Measurements from ENCODE around the gene F2RL1. TPM values are rescaled to one million over a fixed set of nuclear protein-coding genes. Genes with fewer than 3 reads are reported as not detected.

Gene F2RL1
- total and polyA plus RNA-seq, 2 of the 8 experiments (the other 6 are each of a cell fraction or from before 2014, with no cell fraction given), result 23.2 to 26.6 TPM

DNA sequence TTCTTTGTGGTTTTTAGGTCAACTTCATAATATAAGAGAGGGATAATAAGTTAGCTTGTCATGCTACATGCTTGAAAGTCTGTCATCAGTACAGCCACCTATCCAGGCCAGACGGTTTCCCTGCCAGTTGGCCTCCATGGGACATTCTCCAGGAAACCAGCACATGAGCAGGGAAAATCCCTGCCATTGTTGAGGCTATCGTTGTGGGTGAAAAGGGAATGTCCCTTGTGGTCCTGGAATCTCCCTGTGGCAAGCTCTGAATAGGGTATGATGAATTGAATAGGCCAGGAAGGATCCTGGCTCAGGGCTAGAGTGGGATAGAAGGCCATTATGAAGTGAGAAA lies 12.3 kb downstream of the F2RL1 start:
- H4K91ac ChIP-seq (replicated peaks; ENCODE audit: insufficient read length, low read length), result no peak overlapping the region
- peaks cover 0 to 24% of the 10 kb centered on the region in 2 experiments; a peak in 2 of 4 replicates for H3K79me2 ChIP-seq (ENCODE audit: control insufficient read depth in 1 of 2, insufficient read depth in 2 of 2, low read length in 2 of 2)
- peaks cover 0 to 3% (median 0%) of the 10 kb centered on the region in 4 experiments; a peak in 1 of 7 replicates for H3K4me1 ChIP-seq (replicated peaks in 1 of 4; ENCODE audit: control insufficient read depth in 3 of 4, insufficient read depth in 4 of 4, low read length in 3 of 4)
- no peak overlapping the region for H3K18ac ChIP-seq (ENCODE audit: extremely low read depth, low read length)
- H3K27me3 ChIP-seq (replicated peaks in 1 of 4; ENCODE audit: control insufficient read depth in 3 of 4, extremely low read depth in 1 of 4, insufficient read depth in 3 of 4, low read length in 3 of 4), result no peaks in the 10 kb centered on the region
- ChIA-PET CTCF (ENCODE audit: partially characterized antibody) (interaction anchor here (1.3 to 1.5 kb wide), 2 partner anchors 25 to 56 kb away, joined by 3 read pairs; no protein-coding TSS in a partner anchor), POLR2A (ENCODE audit: partially characterized antibody) (interaction anchor here (0.5 to 2.6 kb wide), 3 partner anchors 12 to 1204 kb away, joined by 3 to 11 read pairs (median 6); partner anchors contain the start of gene F2RL1)
- H3K4ac ChIP-seq (replicated peaks; ENCODE audit: insufficient read length, low read depth, low read length), result no peak overlapping the region
- H3K56ac ChIP-seq (replicated peaks; ENCODE audit: insufficient read length, low read depth, low read length), result no peak overlapping the region
- peaks cover 2 to 7% of the 10 kb centered on the region in 2 experiments for H4K20me1 ChIP-seq (replicated peaks in 1 of 2; ENCODE audit: control insufficient read depth in 1 of 2, insufficient read depth in 2 of 2, low read length in 2 of 2)
- no peak overlapping the region for H4K8ac ChIP-seq (ENCODE audit: extremely low read depth, insufficient read depth, low read length)
- H3K4me3 ChIP-seq (ENCODE audit: extremely low read depth in 1 of 4, insufficient read depth in 2 of 4, low read depth in 3 of 4, low read length in 4 of 4), result no peak overlapping the region
- H3K4me2 ChIP-seq (ENCODE audit: insufficient read depth in 1 of 2, low read depth in 2 of 2, low read length in 2 of 2), result no peak overlapping the region
- H4K5ac ChIP-seq (ENCODE audit: insufficient read length, low read depth, low read length), result no peak overlapping the region
- H2AFZ ChIP-seq (ENCODE audit: low read length), result no peak overlapping the region
- no peak overlapping the region for H2BK120ac ChIP-seq (replicated peaks; ENCODE audit: low read depth, low read length)
- no peak overlapping the region for H3K9ac ChIP-seq (replicated peaks in 1 of 4; ENCODE audit: extremely low read depth in 1 of 4, low read depth in 3 of 4, low read length in 3 of 4)
- H3K79me1 ChIP-seq (ENCODE audit: low read depth, low read length), result no peaks in the 10 kb centered on the region; the same call in none of the 2 replicates
- no peaks in the 10 kb centered on the region; the same call in 1 of the 2 replicates for H3K23me2 ChIP-seq (ENCODE audit: low read depth, low read length)
- FAIRE-seq (peak; percentile 85), DNase-seq (ENCODE audit: low read depth in 1 of 2, low spot score in 2 of 2) (no peak)
- no peak overlapping the region for H3K14ac ChIP-seq (ENCODE audit: insufficient read length)
- H3K27ac ChIP-seq (ENCODE audit: low read depth, low read length), result no peak overlapping the region
- no peak overlapping the region; the same call in 1 of the 2 replicates for H2AK5ac ChIP-seq (ENCODE audit: low read depth, low read length)
- TF ChIP-seq TEAD4 (IDR thresholded peaks at IDR 0.05; ENCODE audit: low read depth, low read length) (peak; percentile 78), SIRT6 (IDR thresholded peaks at IDR 0.05; ENCODE audit: low read length) (no peak), EP300 (IDR thresholded peaks at IDR 0.05; ENCODE audit: borderline replicate concordance in 1 of 2, low read depth in 2 of 2, low read length in 2 of 2) (peak in 1 of 2 experiments; percentile 32; a peak in 1 of 3 replicates)
- TF ChIP-seq, protein P1, sequence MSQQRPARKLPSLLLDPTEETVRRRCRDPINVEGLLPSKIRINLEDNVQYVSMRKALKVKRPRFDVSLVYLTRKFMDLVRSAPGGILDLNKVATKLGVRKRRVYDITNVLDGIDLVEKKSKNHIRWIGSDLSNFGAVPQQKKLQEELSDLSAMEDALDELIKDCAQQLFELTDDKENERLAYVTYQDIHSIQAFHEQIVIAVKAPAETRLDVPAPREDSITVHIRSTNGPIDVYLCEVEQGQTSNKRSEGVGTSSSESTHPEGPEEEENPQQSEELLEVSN (IDR thresholded peaks at IDR 0.05), result no peak
- H3K36me3 ChIP-seq (ENCODE audit: control insufficient read depth in 2 of 4, insufficient read depth in 4 of 4, low read length in 3 of 4), result peaks cover 5 to 29% (median 14%) of the 10 kb centered on the region in 4 experiments; a peak in 7 of 8 replicates
- H2BK20ac ChIP-seq (ENCODE audit: low read length), result no peak overlapping the region
- no peak overlapping the region for H2BK12ac ChIP-seq (ENCODE audit: low read depth, low read length)
- H2BK5ac ChIP-seq (ENCODE audit: low read depth, low read length), result peak overlapping the region; percentile 66; the same call in 1 of the 2 replicates
- no peaks in the 10 kb centered on the region for H3K9me3 ChIP-seq (ENCODE audit: insufficient read depth in 2 of 2, low read depth in 1 of 2, low read length in 1 of 2)
- 57% methylated on average over 2 of the region's 2 CpGs; no CpG with 5 or more reads in 1 of the 2 experiments for WGBS, 2 experiments (ENCODE audit: extremely low coverage in 1 of 2, insufficient coverage in 1 of 2, insufficient read length in 1 of 2, insufficient replicate concordance in 2 of 2, low coverage in 1 of 2, low lambda C conversion rate in 2 of 2, missing lambda C conversion rate in 1 of 2)
- no peak overlapping the region for H2BK15ac ChIP-seq (ENCODE audit: low read length)
- no peak overlapping the region for H3K23ac ChIP-seq (ENCODE audit: insufficient read length)
